Measurements from ENCODE around the gene LRP1B. TPM values are rescaled to one million over a fixed set of nuclear protein-coding genes. Genes with fewer than 3 reads are reported as not detected.

LRP1B gene
- total and polyA plus RNA-seq, 2 donors (not counting 1 experiment from before 2014, with no cell fraction given): under 0.01 to 0.01 TPM

- Histone ChIP-seq H3K9me3 (ENCODE audit: control insufficient read depth, insufficient read depth, low read depth, low read length) (no peaks in the 10 kb centered on the region), H3K79me2 (ENCODE audit: control insufficient read depth, insufficient read depth, low read length) (no peaks in the 10 kb centered on the region), H3K27ac (ENCODE audit: insufficient read depth, low read length) (no peak overlapping the region), H2AFZ (ENCODE audit: low read length) (no peak overlapping the region), H3K4me1 (ENCODE audit: control insufficient read depth, extremely low read depth, insufficient read depth, low read length) (no peaks in the 10 kb centered on the region), H3K4me3 (replicated peaks in 1 of 4; ENCODE audit: control extremely low read depth in 1 of 4, insufficient read depth in 1 of 4, low read depth in 3 of 4, low read length in 4 of 4) (no peak overlapping the region), H3K4me2 (ENCODE audit: extremely low read depth, insufficient read depth, low read length) (no peak overlapping the region), H3K36me3 (ENCODE audit: control insufficient read depth, insufficient read depth, low read length) (no peaks in the 10 kb centered on the region), H4K20me1 (ENCODE audit: control insufficient read depth, extremely low read depth, insufficient read depth, low read length) (no peaks in the 10 kb centered on the region), H3K27me3 (ENCODE audit: control insufficient read depth, insufficient read depth, low read length) (no peaks in the 10 kb centered on the region), H3K9ac (ENCODE audit: insufficient read depth, low read length) (no peak overlapping the region)
- peak in 1 of 2 donors; percentile 40 for DNase-seq (ENCODE audit: low read depth in 2 of 2)
- TF ChIP-seq, protein P1, sequence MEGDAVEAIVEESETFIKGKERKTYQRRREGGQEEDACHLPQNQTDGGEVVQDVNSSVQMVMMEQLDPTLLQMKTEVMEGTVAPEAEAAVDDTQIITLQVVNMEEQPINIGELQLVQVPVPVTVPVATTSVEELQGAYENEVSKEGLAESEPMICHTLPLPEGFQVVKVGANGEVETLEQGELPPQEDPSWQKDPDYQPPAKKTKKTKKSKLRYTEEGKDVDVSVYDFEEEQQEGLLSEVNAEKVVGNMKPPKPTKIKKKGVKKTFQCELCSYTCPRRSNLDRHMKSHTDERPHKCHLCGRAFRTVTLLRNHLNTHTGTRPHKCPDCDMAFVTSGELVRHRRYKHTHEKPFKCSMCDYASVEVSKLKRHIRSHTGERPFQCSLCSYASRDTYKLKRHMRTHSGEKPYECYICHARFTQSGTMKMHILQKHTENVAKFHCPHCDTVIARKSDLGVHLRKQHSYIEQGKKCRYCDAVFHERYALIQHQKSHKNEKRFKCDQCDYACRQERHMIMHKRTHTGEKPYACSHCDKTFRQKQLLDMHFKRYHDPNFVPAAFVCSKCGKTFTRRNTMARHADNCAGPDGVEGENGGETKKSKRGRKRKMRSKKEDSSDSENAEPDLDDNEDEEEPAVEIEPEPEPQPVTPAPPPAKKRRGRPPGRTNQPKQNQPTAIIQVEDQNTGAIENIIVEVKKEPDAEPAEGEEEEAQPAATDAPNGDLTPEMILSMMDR (conservative IDR thresholded peaks at IDR 0.05 in 1 of 2, IDR thresholded peaks at IDR 0.05 in 1 of 2; ENCODE audit: low read depth in 1 of 2, low read length in 2 of 2): no peak
- TF ChIP-seq EZH2 (IDR thresholded peaks at IDR 0.05; ENCODE audit: low read length, missing control alignments): no peak
These were observed 692.3 kb downstream of the LRP1B start for GRCh38 chr2:141438536-141438935.

- no peaks in the 10 kb centered on the region for H3K9me3 ChIP-seq (ENCODE audit: control insufficient read depth, insufficient read depth, low read depth, low read length)
- no peaks in the 10 kb centered on the region for H3K4me1 ChIP-seq (ENCODE audit: control insufficient read depth, extremely low read depth, insufficient read depth, low read length)
- H3K27me3 ChIP-seq (ENCODE audit: control insufficient read depth, insufficient read depth, low read length): no peaks in the 10 kb centered on the region
- no peak for TF ChIP-seq EZH2 (IDR thresholded peaks at IDR 0.05; ENCODE audit: low read length, missing control alignments)
- TF ChIP-seq, protein P1 (conservative IDR thresholded peaks at IDR 0.05 in 1 of 2, IDR thresholded peaks at IDR 0.05 in 1 of 2; ENCODE audit: low read depth in 1 of 2, low read length in 2 of 2): no peak
- H3K4me2 ChIP-seq (ENCODE audit: extremely low read depth, insufficient read depth, low read length): no peak overlapping the region
- no peak overlapping the region for H3K9ac ChIP-seq (ENCODE audit: insufficient read depth, low read length)
- no peaks in the 10 kb centered on the region for H3K79me2 ChIP-seq (ENCODE audit: control insufficient read depth, insufficient read depth, low read length)
- no peaks in the 10 kb centered on the region for H3K36me3 ChIP-seq (ENCODE audit: control insufficient read depth, insufficient read depth, low read length)
- H3K27ac ChIP-seq (ENCODE audit: insufficient read depth, low read length): no peak overlapping the region
- no peak overlapping the region for H2AFZ ChIP-seq (ENCODE audit: low read length)
- DNase-seq (ENCODE audit: low read depth in 2 of 2): no peak
- no peaks in the 10 kb centered on the region for H4K20me1 ChIP-seq (ENCODE audit: control insufficient read depth, extremely low read depth, insufficient read depth, low read length)
- no peak overlapping the region for H3K4me3 ChIP-seq (replicated peaks in 1 of 4; ENCODE audit: control extremely low read depth in 1 of 4, insufficient read depth in 1 of 4, low read depth in 3 of 4, low read length in 4 of 4)
These were observed 693.3 kb downstream of the LRP1B start for GRCh38 chr2:141437521-141437920.

GRCh38 chr2:141423124-141423523, 707.7 kb downstream of the LRP1B start:
- DNase-seq (ENCODE audit: low read depth in 2 of 2): no peak
- no peak overlapping the region for H3K9ac ChIP-seq (ENCODE audit: insufficient read depth, low read length)

More at GRCh38 chr2:141423124-141423523, 707.7 kb downstream of the LRP1B start:
- Histone ChIP-seq H3K36me3 (ENCODE audit: control insufficient read depth, insufficient read depth, low read length) (no peaks in the 10 kb centered on the region), H3K4me3 (replicated peaks in 1 of 4; ENCODE audit: control extremely low read depth in 1 of 4, insufficient read depth in 1 of 4, low read depth in 3 of 4, low read length in 4 of 4) (no peak overlapping the region), H4K20me1 (ENCODE audit: control insufficient read depth, extremely low read depth, insufficient read depth, low read length) (no peaks in the 10 kb centered on the region), H3K27me3 (ENCODE audit: control insufficient read depth, insufficient read depth, low read length) (no peaks in the 10 kb centered on the region), H3K4me1 (ENCODE audit: control insufficient read depth, extremely low read depth, insufficient read depth, low read length) (no peaks in the 10 kb centered on the region), H3K27ac (ENCODE audit: insufficient read depth, low read length) (no peak overlapping the region), H3K9me3 (ENCODE audit: control insufficient read depth, insufficient read depth, low read depth, low read length) (no peaks in the 10 kb centered on the region), H3K79me2 (ENCODE audit: control insufficient read depth, insufficient read depth, low read length) (no peaks in the 10 kb centered on the region), H2AFZ (ENCODE audit: low read length) (no peak overlapping the region), H3K4me2 (ENCODE audit: extremely low read depth, insufficient read depth, low read length) (no peak overlapping the region)
- TF ChIP-seq, protein P1 (conservative IDR thresholded peaks at IDR 0.05 in 1 of 2, IDR thresholded peaks at IDR 0.05 in 1 of 2; ENCODE audit: low read depth in 1 of 2, low read length in 2 of 2): no peak
- TF ChIP-seq EZH2 (IDR thresholded peaks at IDR 0.05; ENCODE audit: low read length, missing control alignments): no peak

Data from fibroblast of lung (primary cell).